Measurements from ENCODE around the gene SMURF1. TPM values are rescaled to one million over a fixed set of nuclear protein-coding genes. Genes with fewer than 3 reads are reported as not detected.
A peak's percentile ranks its signal among the peaks of the same experiment; 100 is the strongest.

The SMURF1 gene
- total and polyA plus RNA-seq, 2 experiments from 2014 or later = 12.4 to 21.7 TPM

- Histone ChIP-seq H3K27me3 (no peaks in the 10 kb centered on the region), H3K27ac (no peak overlapping the region), H3K4me1 (ENCODE audit: insufficient read depth) (no peaks in the 10 kb centered on the region), H3K9me3 (ENCODE audit: low read depth) (no peaks in the 10 kb centered on the region), H4K20me1 (ENCODE audit: insufficient read depth, poor library complexity, severe bottlenecking) (no peaks in the 10 kb centered on the region), H3K4me2 (no peak overlapping the region), H3K36me3 (replicated peaks; ENCODE audit: insufficient read depth, low read depth) (no peaks in the 10 kb centered on the region), H3K79me2 (no peaks in the 10 kb centered on the region), H2AFZ (no peak overlapping the region), H3K9me2 (replicated peaks; ENCODE audit: insufficient read depth) (no peaks in the 10 kb centered on the region), H3K4me3 (no peak overlapping the region)
- 65% methylated on average over 1 of the region's 1 CpG for WGBS (ENCODE audit: low lambda C conversion rate, missing lambda C conversion rate)
- TF ChIP-seq EZH2 (IDR thresholded peaks at IDR 0.05; ENCODE audit: borderline replicate concordance) (no peak), CTCF (IDR thresholded peaks at IDR 0.05; ENCODE audit: poor library complexity) (no peak), EZH2phosphoT487 (IDR thresholded peaks at IDR 0.05; ENCODE audit: low read depth, severe bottlenecking, unreplicated experiment) (no peak)
- no peak for DNase-seq (ENCODE audit: low spot score)
Measured at GRCh38 chr7:99155211-99155610, 11.3 kb upstream of the SMURF1 start.

GRCh38 chr7:99146979-99147378 is 3.1 kb upstream of the SMURF1 start:
- no peak overlapping the region for H2AFZ ChIP-seq
- DNase-seq (ENCODE audit: low spot score) = no peak

GRCh38 chr7:99143521-99143852 is 421 bp downstream of the SMURF1 start:
- peak overlapping the region; percentile 86 for H3K4me2 ChIP-seq
- H3K27ac ChIP-seq = peak overlapping the region; percentile 98
- H2AFZ ChIP-seq = peak overlapping the region; percentile 71
- H3K4me1 ChIP-seq (ENCODE audit: insufficient read depth) = peaks cover 14% of the 10 kb centered on the region
- no peak for DNase-seq (ENCODE audit: low spot score)
- H3K4me3 ChIP-seq = peak overlapping the region; percentile 98
- no CpG with 5 or more reads among the region's 46 CpGs for WGBS (ENCODE audit: low lambda C conversion rate, missing lambda C conversion rate)
- peaks cover 38% of the 10 kb centered on the region for H3K79me2 ChIP-seq
- no peaks in the 10 kb centered on the region for H3K36me3 ChIP-seq (replicated peaks; ENCODE audit: insufficient read depth, low read depth)
- no peaks in the 10 kb centered on the region for H3K9me2 ChIP-seq (replicated peaks; ENCODE audit: insufficient read depth)
- TF ChIP-seq EZH2 (IDR thresholded peaks at IDR 0.05; ENCODE audit: borderline replicate concordance) (no peak), EZH2phosphoT487 (IDR thresholded peaks at IDR 0.05; ENCODE audit: low read depth, severe bottlenecking, unreplicated experiment) (no peak), CTCF (IDR thresholded peaks at IDR 0.05; ENCODE audit: poor library complexity) (no peak)
- peaks cover 25% of the 10 kb centered on the region for H4K20me1 ChIP-seq (ENCODE audit: insufficient read depth, poor library complexity, severe bottlenecking)
- no peaks in the 10 kb centered on the region for H3K27me3 ChIP-seq
- H3K9me3 ChIP-seq (ENCODE audit: low read depth) = no peaks in the 10 kb centered on the region

More at GRCh38 chr7:99146979-99147378, 3.1 kb upstream of the SMURF1 start:
- H4K20me1 ChIP-seq (ENCODE audit: insufficient read depth, poor library complexity, severe bottlenecking) = no peaks in the 10 kb centered on the region
- 82% methylated on average over 4 of the region's 4 CpGs for whole genome bisulfite sequencing (ENCODE audit: low lambda C conversion rate, missing lambda C conversion rate)
- no peaks in the 10 kb centered on the region for H3K36me3 ChIP-seq (replicated peaks; ENCODE audit: insufficient read depth, low read depth)
- peaks cover 8% of the 10 kb centered on the region for H3K79me2 ChIP-seq
- TF ChIP-seq CTCF (IDR thresholded peaks at IDR 0.05; ENCODE audit: poor library complexity) (no peak), EZH2 (IDR thresholded peaks at IDR 0.05; ENCODE audit: borderline replicate concordance) (no peak), EZH2phosphoT487 (IDR thresholded peaks at IDR 0.05; ENCODE audit: low read depth, severe bottlenecking, unreplicated experiment) (no peak)
- H3K4me3 ChIP-seq = no peak overlapping the region
- no peaks in the 10 kb centered on the region for H3K4me1 ChIP-seq (ENCODE audit: insufficient read depth)
- no peak overlapping the region for H3K4me2 ChIP-seq
- no peaks in the 10 kb centered on the region for H3K9me2 ChIP-seq (replicated peaks; ENCODE audit: insufficient read depth)
- no peaks in the 10 kb centered on the region for H3K27me3 ChIP-seq
- no peaks in the 10 kb centered on the region for H3K9me3 ChIP-seq (ENCODE audit: low read depth)
- no peak overlapping the region for H3K27ac ChIP-seq

All from hepatocyte (in vitro differentiated cells).